ENCODE data around the gene CDKL2. TPM values are rescaled to one million over a fixed set of nuclear protein-coding genes. Genes with fewer than 3 reads are reported as not detected.
A peak's percentile ranks its signal among the peaks of the same experiment; 100 is the strongest.

The CDKL2 gene
- total RNA-seq (10 to 100 TPM in 1 of 5 donors, 1 to 10 TPM in 1, under 1 TPM in 1, not detected in 2; 0.58 to 11.6 (median 1.5) TPM), polyA plus RNA-seq (under 1 TPM; 0.19 to 0.46 (median 0.25) TPM)
- long read RNA-seq, donor 1, result 0 reads
- long read RNA-seq, donor 2, result 0 reads
- long read RNA-seq, donor 3, result 0 reads
- long read RNA-seq, donor 4, result 0 reads
- long read RNA-seq, donor 5, result 0 reads
- long read RNA-seq, donor 6, result 0 reads
- long read RNA-seq, donor 7, partial matches to known transcripts, result 0 of 1 reads
- long read RNA-seq, donor 7, other reads (novel, unspliced or antisense), result 0 of 1 reads
- long read RNA-seq, donor 8, result 0 reads
- long read RNA-seq, donor 9, result 0 reads
- long read RNA-seq, donor 10, result 0 reads

- intact Hi-C loops (cut with DNase I; ENCODE audit: low total_unique reads), result no loop called here
- DNase-seq, result peak; percentile 93 to 96
- H3K27me3 ChIP-seq, result no peaks in the 10 kb centered on the region
- H3K4me3 ChIP-seq, result peak within 1 kb of the TSS; percentile 57 to 64 (median 60)
- H3K27ac ChIP-seq, result peak within 1 kb of the TSS; percentile 5 to 80 (median 55)
- no peaks in the 10 kb centered on the region for H3K9me3 ChIP-seq
- H3K4me1 ChIP-seq, result peaks cover 6 to 13% (median 11%) of the 10 kb centered on the region in 4 donors
- no peaks in the 10 kb centered on the region for H3K36me3 ChIP-seq
- WGBS, 5 donors, result 1 to 3% (median 2%) methylated on average over 32 to 57 of the region's 57 CpGs
- TF ChIP-seq EP300 (IDR thresholded peaks at IDR 0.05), result no peak
- peak; percentile 32 to 73 (median 71) for TF ChIP-seq POLR2AphosphoS5 (IDR thresholded peaks at IDR 0.05)
- TF ChIP-seq POLR2A (IDR thresholded peaks at IDR 0.05), result no peak
- TF ChIP-seq, protein P1, sequence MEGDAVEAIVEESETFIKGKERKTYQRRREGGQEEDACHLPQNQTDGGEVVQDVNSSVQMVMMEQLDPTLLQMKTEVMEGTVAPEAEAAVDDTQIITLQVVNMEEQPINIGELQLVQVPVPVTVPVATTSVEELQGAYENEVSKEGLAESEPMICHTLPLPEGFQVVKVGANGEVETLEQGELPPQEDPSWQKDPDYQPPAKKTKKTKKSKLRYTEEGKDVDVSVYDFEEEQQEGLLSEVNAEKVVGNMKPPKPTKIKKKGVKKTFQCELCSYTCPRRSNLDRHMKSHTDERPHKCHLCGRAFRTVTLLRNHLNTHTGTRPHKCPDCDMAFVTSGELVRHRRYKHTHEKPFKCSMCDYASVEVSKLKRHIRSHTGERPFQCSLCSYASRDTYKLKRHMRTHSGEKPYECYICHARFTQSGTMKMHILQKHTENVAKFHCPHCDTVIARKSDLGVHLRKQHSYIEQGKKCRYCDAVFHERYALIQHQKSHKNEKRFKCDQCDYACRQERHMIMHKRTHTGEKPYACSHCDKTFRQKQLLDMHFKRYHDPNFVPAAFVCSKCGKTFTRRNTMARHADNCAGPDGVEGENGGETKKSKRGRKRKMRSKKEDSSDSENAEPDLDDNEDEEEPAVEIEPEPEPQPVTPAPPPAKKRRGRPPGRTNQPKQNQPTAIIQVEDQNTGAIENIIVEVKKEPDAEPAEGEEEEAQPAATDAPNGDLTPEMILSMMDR (IDR thresholded peaks at IDR 0.05), result no peak
Measured at GRCh38 chr4:75630174-75630936, at the start of gene CDKL2. TSS of gene CDKL2 (minus strand) at chr4:75630528. CDS start at chr4:75625988, 4,540 bp downstream.

DNA sequence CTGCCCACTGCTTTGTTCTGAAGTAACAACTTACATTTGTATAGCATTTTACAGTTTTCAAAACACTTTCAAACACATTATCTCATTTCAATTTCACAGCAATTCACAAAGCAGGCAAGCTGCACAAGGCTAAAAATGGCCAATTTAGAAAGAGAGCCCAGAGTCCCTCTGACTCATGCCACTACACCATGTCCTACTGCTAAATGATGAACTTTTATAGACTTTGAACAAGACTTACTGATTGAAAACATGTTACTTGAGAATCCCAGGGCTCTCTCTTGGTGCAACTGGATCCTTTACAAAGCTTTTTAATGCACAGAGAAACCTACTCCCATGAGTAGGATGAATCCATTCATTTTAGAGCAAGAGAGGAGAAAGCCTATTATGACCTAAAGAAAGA lies 48.6 kb upstream of the CDKL2 start:
- intact Hi-C loops (cut with DNase I; ENCODE audit: low total_unique reads), result loop anchor here (10.0 kb wide), 1 partner anchor 46 kb away; the partner anchor contains the start of gene USO1
- H3K4me3 ChIP-seq, result no peak overlapping the region

DNA sequence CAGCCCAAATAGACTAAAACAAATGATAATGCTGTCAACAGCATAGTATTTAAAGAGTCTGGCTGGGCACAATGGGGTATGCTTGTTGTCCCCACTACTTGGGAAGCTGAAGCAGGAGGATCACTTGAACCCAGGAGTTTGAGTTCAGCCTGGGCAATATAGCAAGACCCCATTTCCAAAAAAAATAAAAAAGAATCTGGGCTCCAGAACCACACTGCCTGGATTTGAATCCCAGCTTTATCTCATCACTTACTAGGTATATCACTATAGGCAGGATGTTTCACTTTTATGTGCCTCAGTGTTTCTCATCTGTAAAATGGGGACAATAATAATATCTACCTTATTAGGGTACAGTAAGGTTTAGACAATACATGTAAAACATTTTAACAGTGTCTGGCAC lies 48.1 kb upstream of the CDKL2 start:
- TF ChIP-seq EP300 (IDR thresholded peaks at IDR 0.05), result no peak
- TF ChIP-seq POLR2A (IDR thresholded peaks at IDR 0.05), result no peak
- TF ChIP-seq, protein P1 (IDR thresholded peaks at IDR 0.05), result no peak
- no peak for TF ChIP-seq POLR2AphosphoS5 (IDR thresholded peaks at IDR 0.05)
- H3K4me3 ChIP-seq, result no peak overlapping the region
- no peak overlapping the region for H3K27ac ChIP-seq
- no peak for DNase-seq
- no peaks in the 10 kb centered on the region for H3K36me3 ChIP-seq
- no peaks in the 10 kb centered on the region for H3K9me3 ChIP-seq
- H3K4me1 ChIP-seq, result peaks cover 7 to 8% (median 7%) of the 10 kb centered on the region in 4 donors
- intact Hi-C loops (cut with DNase I; ENCODE audit: low total_unique reads), result loop anchor here (10.0 kb wide), 1 partner anchor 46 kb away; the partner anchor contains the start of gene USO1
- H3K27me3 ChIP-seq, result no peaks in the 10 kb centered on the region

More for the DNA sequence above, 48.6 kb upstream of the CDKL2 start:
- H3K27ac ChIP-seq, result no peak overlapping the region
- DNase-seq, result no peak
- peaks cover 3 to 5% (median 4%) of the 10 kb centered on the region in 4 donors for H3K4me1 ChIP-seq
- no peaks in the 10 kb centered on the region for H3K27me3 ChIP-seq
- H3K9me3 ChIP-seq, result no peaks in the 10 kb centered on the region
- H3K36me3 ChIP-seq, result no peaks in the 10 kb centered on the region
- TF ChIP-seq EP300 (IDR thresholded peaks at IDR 0.05), result no peak
- TF ChIP-seq, protein P1 (IDR thresholded peaks at IDR 0.05), result no peak
- TF ChIP-seq POLR2AphosphoS5 (IDR thresholded peaks at IDR 0.05), result no peak
- no peak for TF ChIP-seq POLR2A (IDR thresholded peaks at IDR 0.05)

DNA sequence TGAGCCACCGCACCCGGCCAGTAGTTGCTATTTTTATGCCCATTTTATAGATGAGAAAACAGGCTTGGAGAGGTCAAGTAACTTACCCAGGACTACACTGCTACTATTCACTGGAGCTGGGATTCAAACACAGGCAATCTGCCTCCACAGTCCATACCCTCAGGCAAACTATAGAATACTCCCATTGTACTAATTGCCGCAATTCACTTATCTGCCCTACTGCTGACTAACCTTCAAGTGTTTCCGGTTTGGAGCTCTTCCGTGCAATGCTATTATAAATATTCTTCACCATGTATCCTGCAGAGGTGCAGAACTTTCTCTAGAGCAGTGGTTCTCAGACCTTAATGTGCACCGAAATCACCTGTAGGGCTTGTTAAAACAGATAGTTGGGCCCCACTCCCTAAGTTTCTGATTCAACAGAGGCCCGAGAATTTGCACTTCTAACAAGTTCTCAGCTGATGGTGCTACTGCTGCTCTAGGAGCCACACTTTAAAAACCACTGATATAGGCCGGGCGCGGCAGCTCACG lies 44.7 kb upstream of the CDKL2 start:
- DNase-seq, result no peak
- Histone ChIP-seq H3K4me1 (peaks cover 7 to 30% (median 24%) of the 10 kb centered on the region in 4 donors), H3K36me3 (no peaks in the 10 kb centered on the region), H3K27ac (peak overlapping the region in 1 of 5 donors; percentile 98), H3K27me3 (no peaks in the 10 kb centered on the region), H3K4me3 (no peak overlapping the region), H3K9me3 (no peaks in the 10 kb centered on the region)
- WGBS, 5 donors, result 85 to 93% (median 92%) methylated on average over 11 of the region's 11 CpGs
- intact Hi-C loops (cut with DNase I; ENCODE audit: low total_unique reads), result loop anchor here (10.0 kb wide), 1 partner anchor 50 kb away; the partner anchor contains the start of gene USO1
- TF ChIP-seq POLR2A (IDR thresholded peaks at IDR 0.05), result no peak
- TF ChIP-seq, protein P1 (IDR thresholded peaks at IDR 0.05), result no peak
- no peak for TF ChIP-seq EP300 (IDR thresholded peaks at IDR 0.05)
- no peak for TF ChIP-seq POLR2AphosphoS5 (IDR thresholded peaks at IDR 0.05)
